ENCODE data around the gene OR11L1. TPM values are rescaled to one million over a fixed set of nuclear protein-coding genes. Genes with fewer than 3 reads are reported as not detected.

The OR11L1 gene
- total RNA-seq, 4 donors from 2014 or later, result not detected

DNA sequence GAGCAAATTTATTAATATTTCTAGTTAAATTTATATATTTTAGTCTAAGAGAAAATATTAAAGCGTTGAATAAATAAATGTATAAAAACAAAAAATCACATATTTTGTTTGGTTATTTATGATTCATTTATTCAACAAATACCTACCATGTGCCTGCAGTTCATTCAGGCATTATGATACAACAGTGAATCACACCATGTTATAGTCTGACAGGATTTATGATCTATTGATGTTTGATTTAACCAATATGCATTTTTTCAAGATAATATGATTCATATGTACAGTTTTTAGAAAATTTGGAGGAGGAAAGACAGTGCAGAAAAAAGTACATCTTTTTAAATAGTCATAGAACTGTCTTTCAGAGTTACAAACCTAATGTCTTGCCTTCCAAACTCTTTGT lies 7.9 kb upstream of the OR11L1 start:
- Histone ChIP-seq H3K36me3 (no peaks in the 10 kb centered on the region), H3K27ac (no peak overlapping the region), H3K4me3 (no peak overlapping the region), H3K4me1 (no peaks in the 10 kb centered on the region), H3K9me3 (no peaks in the 10 kb centered on the region), H3K27me3 (no peaks in the 10 kb centered on the region)
- no peak for DNase-seq
- no peak for TF ChIP-seq CTCF (IDR thresholded peaks at IDR 0.05)
- TF ChIP-seq POLR2A (IDR thresholded peaks at IDR 0.05), result no peak

- H3K4me1 ChIP-seq, result no peaks in the 10 kb centered on the region
These were observed 6.7 kb upstream of the OR11L1 start for GRCh38 chr1:247848346-247848745.

GRCh38 chr1:247845693-247846017 lies 4.0 kb upstream of the OR11L1 start:
- Histone ChIP-seq H3K27me3 (no peaks in the 10 kb centered on the region), H3K4me1 (no peaks in the 10 kb centered on the region), H3K9me3 (no peaks in the 10 kb centered on the region), H3K36me3 (no peaks in the 10 kb centered on the region), H3K27ac (no peak overlapping the region), H3K4me3 (no peak overlapping the region)
- no peak for TF ChIP-seq CTCF (IDR thresholded peaks at IDR 0.05)
- TF ChIP-seq POLR2A (IDR thresholded peaks at IDR 0.05), result no peak
- no peak for DNase-seq

More at GRCh38 chr1:247848346-247848745, 6.7 kb upstream of the OR11L1 start:
- Histone ChIP-seq H3K27me3 (no peaks in the 10 kb centered on the region), H3K9me3 (no peaks in the 10 kb centered on the region), H3K4me3 (no peak overlapping the region), H3K27ac (no peak overlapping the region), H3K36me3 (no peaks in the 10 kb centered on the region)
- TF ChIP-seq POLR2A (IDR thresholded peaks at IDR 0.05) (no peak), CTCF (IDR thresholded peaks at IDR 0.05) (no peak)
- DNase-seq, result no peak

GRCh38 chr1:247845011-247845692 lies 3.5 kb upstream of the OR11L1 start:
- H3K36me3 ChIP-seq, result no peaks in the 10 kb centered on the region
- no peak for DNase-seq
- no peak overlapping the region for H3K4me3 ChIP-seq
- no peak overlapping the region for H3K27ac ChIP-seq
- H3K9me3 ChIP-seq, result no peaks in the 10 kb centered on the region
- TF ChIP-seq CTCF (IDR thresholded peaks at IDR 0.05), result no peak
- H3K27me3 ChIP-seq, result no peaks in the 10 kb centered on the region
- H3K4me1 ChIP-seq, result no peaks in the 10 kb centered on the region

DNA sequence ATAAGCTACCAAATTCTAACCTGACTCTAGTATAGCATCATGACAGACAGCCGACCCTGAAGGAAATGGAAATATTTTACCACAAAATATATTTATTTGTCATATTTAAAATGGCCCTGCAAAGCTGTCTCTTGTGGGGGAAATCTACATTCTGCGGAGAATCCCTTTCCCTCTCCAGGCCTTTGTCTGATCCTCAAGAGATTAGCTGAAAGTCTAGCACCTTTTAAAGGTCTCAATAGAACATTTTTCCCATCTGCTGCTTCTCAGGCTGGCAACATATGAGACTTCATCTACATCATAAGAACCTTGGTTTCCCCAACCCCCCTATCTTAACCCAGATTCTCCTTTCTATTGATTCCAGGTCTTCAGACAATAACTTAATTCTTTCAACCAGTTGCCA lies 1.7 kb upstream of the OR11L1 start:
- no peaks in the 10 kb centered on the region for H3K9me3 ChIP-seq
- TF ChIP-seq CTCF (IDR thresholded peaks at IDR 0.05), result no peak
- TF ChIP-seq POLR2A (IDR thresholded peaks at IDR 0.05), result no peak
- H3K4me1 ChIP-seq, result no peaks in the 10 kb centered on the region
- DNase-seq, result no peak
- H3K27me3 ChIP-seq, result no peaks in the 10 kb centered on the region
- no peaks in the 10 kb centered on the region for H3K36me3 ChIP-seq
- no peak overlapping the region for H3K27ac ChIP-seq
- no peak overlapping the region for H3K4me3 ChIP-seq

DNA sequence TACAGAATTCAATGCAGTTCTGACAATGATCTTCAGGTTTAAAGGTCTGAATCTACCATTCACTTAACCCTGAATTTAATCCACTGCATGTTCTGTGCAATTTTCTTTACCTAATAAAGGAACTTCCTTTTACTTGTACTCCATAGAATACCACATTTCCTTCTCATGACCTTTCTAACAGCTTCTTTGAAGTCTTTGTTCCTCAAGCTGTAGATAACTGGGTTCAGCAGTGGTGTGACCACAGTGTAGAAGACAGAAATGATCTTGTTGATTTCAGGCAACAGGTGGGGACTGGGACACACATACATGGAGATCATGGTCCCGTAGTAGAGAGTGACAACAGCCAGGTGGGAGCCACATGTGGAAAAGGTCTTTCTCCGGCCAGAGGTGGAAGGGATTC lies 878 bp downstream of the OR11L1 start:
- H3K4me1 ChIP-seq, result no peaks in the 10 kb centered on the region
- H3K27ac ChIP-seq, result no peak overlapping the region
- no peak for DNase-seq
- no peaks in the 10 kb centered on the region for H3K27me3 ChIP-seq
- H3K9me3 ChIP-seq, result no peaks in the 10 kb centered on the region
- TF ChIP-seq CTCF (IDR thresholded peaks at IDR 0.05), result no peak
- no peak for TF ChIP-seq POLR2A (IDR thresholded peaks at IDR 0.05)
- no peaks in the 10 kb centered on the region for H3K36me3 ChIP-seq
- no peak overlapping the region for H3K4me3 ChIP-seq

Measured in Peyer's patch (tissue), 4 donors.